GM19372 (cell line): ENCODE data around the gene FBXO48.
"Not testable (repeated sequence)": the region's sequence is repeated elsewhere in the genome, so short reads cannot be mapped to it uniquely, and the experiment has no call there.

Experiments used
- ATAC-seq: cut with Tn5 transposase; IDR thresholded peaks from one replicate; pipeline ENCODE4 v1.9.1; 2021; ENCODE audit warnings: mild to moderate bottlenecking, low read depth, moderate library complexity; ENCODE audit not compliant: unreplicated experiment

Gene FBXO48

GRCh38 chr2:68472796-68473414 lies 5.8 kb upstream of the FBXO48 start:
- no peak for ATAC-seq

- no peak for ATAC-seq
Observed at GRCh38 chr2:68471385-68471784, 4.3 kb upstream of the FBXO48 start.

GRCh38 chr2:68469935-68470334 lies 2.8 kb upstream of the FBXO48 start:
- no peak for ATAC-seq

GRCh38 chr2:68468801-68469200 lies 1.7 kb upstream of the FBXO48 start:
- no peak for ATAC-seq

- ATAC-seq = no peak
Observed at GRCh38 chr2:68466778-68467076, 367 bp downstream of the FBXO48 start.

GRCh38 chr2:68466361-68466777 lies 725 bp downstream of the FBXO48 start:
- no peak for ATAC-seq

GRCh38 chr2:68465081-68465916 lies 1.8 kb downstream of the FBXO48 start:
- ATAC-seq = no peak

GRCh38 chr2:68464651-68465050 lies 2.4 kb downstream of the FBXO48 start:
- no peak for ATAC-seq

GRCh38 chr2:68463287-68463877 lies 3.7 kb downstream of the FBXO48 start:
- no peak for ATAC-seq

GRCh38 chr2:68458981-68459380 lies 8.1 kb downstream of the FBXO48 start:
- ATAC-seq = no peak

GRCh38 chr2:68456198-68456597 lies 10.9 kb downstream of the FBXO48 start:
- ATAC-seq = no peak

- ATAC-seq = no peak
Observed at GRCh38 chr2:68454719-68455118, 12.4 kb downstream of the FBXO48 start.

- ATAC-seq = no peak
Observed at GRCh38 chr2:68453761-68454360, 13.2 kb downstream of the FBXO48 start.

GRCh38 chr2:68452158-68452900 lies 14.8 kb downstream of the FBXO48 start:
- ATAC-seq = no peak

- no peak for ATAC-seq
Observed at GRCh38 chr2:68448671-68449653, 18.1 kb downstream of the FBXO48 start.

- no peak for ATAC-seq
Observed at GRCh38 chr2:68447118-68447517, 20.0 kb downstream of the FBXO48 start.

- not testable (repeated sequence) for ATAC-seq
Observed at GRCh38 chr2:68446425-68446824, 20.7 kb downstream of the FBXO48 start.

GRCh38 chr2:68441994-68442322 lies 25.1 kb downstream of the FBXO48 start:
- no peak for ATAC-seq

GRCh38 chr2:68441179-68441993 lies 25.7 kb downstream of the FBXO48 start:
- ATAC-seq = peak; percentile 100
